GM21526 (cell line): Measurements from ENCODE around the gene PFKFB4.
A peak's percentile ranks its signal among the peaks of the same experiment; 100 is the strongest.

Experiments
- ATAC-seq: cut with Tn5 transposase; IDR thresholded peaks from one replicate; pipeline ENCODE4 v1.9.1; 2021; ENCODE audit warnings: moderate library complexity; ENCODE audit not compliant: unreplicated experiment, low FRiP score

PFKFB4 gene

GRCh38 chr3:48556796-48557626 is at the start of gene PFKFB4:
TSS of gene PFKFB4 (minus strand) at chr3:48556803. CDS start at chr3:48556777, 26 bp downstream.
- ATAC-seq = peak; percentile 76

- ATAC-seq = no peak
Measured at GRCh38 chr3:48601622-48601994, 45.0 kb upstream of the PFKFB4 start.

GRCh38 chr3:48600711-48601621 is 44.4 kb upstream of the PFKFB4 start:
- ATAC-seq = no peak

DNA sequence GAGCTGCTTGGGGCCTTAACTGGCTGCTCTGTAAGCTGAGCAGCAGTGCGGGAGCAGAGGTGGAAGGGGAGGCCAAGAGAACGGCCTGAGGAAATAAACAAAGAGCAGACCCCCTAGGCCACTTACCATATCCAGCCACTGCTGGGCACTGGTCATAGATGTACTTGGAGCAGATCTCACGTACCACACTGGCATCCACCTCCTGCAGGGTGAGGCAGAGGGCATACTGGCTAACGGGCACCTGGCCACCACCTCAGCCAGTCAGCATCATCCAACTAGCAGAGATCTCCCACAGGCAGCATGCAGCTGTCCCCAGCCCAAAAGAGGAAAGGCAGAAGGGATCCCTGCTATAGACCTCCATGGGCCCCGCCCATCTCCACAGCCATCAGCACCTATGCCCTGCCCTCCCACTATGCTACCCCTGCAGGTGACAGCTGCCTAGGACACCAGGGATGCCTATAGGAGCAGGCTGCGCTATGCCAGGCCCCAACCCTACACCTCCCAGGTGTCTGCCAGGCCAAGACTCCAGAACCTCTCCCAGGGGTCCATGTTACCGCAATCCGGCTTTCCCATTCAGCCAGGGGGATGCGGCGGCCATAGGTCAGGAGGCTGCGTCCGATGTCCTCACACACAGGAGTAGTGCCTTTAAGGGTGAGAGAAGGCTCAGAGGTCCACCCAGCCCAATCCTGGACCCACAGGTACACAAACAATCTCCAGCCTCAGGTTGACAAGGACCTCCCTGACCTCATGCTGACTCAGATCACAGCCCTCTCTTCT is 43.1 kb upstream of the PFKFB4 start:
- no peak for ATAC-seq

- no peak for ATAC-seq
Measured at GRCh38 chr3:48599077-48599501, 42.5 kb upstream of the PFKFB4 start.

DNA sequence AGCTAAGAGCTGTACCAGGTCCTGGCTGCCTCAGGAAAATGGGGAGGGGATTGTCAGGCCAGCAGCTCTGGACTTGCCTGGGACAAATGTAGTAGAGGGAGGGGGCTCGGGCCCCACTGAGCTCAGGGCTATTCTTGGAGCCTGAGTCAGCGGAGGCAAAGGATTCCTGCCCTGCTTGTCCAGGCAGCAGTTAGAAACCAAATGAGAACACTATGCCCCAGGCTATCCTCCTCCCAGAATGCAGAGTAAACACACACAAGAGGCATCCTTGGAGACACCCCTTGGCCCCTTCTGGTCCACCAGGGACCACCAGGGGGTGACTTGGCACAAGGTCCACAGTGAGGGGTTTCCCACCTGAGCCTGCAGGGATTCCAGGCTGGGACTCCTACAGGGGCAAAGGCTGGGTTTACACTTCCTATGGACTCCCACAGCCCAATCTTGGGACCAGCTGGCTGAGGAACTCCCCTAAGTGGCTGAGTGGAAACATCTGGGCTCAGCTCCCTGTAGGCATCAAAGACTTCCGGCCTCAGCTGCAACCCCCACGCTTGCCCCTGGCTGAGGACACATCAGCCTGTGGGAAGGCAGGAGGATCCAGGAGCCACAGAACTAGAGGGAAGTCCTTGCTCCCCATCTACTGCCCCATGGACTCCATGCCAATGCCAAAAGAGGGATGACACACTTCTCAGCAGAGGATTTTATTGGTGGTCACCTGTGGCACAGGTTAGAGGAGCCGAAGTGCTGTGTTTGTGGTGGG is 41.9 kb upstream of the PFKFB4 start:
- ATAC-seq = no peak

DNA sequence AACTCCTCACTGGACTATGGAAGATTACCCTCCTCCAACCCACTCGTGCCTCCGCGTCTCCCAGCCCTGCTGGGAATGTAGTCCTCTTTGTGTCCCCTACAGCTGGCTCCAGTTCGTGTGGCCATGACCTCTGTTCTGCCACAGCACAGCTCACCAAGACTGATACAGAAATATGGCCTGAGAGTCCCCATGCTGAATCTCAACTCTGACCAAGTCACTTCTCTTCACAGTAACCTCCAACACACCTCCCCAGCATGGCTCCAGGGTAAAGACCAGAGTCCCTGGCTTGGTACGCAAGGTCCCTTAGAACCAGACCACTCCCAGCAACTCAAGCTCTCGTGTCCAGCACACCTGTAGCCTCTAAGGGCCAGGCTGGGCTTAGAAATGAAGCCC is 40.8 kb upstream of the PFKFB4 start:
- ATAC-seq = no peak

DNA sequence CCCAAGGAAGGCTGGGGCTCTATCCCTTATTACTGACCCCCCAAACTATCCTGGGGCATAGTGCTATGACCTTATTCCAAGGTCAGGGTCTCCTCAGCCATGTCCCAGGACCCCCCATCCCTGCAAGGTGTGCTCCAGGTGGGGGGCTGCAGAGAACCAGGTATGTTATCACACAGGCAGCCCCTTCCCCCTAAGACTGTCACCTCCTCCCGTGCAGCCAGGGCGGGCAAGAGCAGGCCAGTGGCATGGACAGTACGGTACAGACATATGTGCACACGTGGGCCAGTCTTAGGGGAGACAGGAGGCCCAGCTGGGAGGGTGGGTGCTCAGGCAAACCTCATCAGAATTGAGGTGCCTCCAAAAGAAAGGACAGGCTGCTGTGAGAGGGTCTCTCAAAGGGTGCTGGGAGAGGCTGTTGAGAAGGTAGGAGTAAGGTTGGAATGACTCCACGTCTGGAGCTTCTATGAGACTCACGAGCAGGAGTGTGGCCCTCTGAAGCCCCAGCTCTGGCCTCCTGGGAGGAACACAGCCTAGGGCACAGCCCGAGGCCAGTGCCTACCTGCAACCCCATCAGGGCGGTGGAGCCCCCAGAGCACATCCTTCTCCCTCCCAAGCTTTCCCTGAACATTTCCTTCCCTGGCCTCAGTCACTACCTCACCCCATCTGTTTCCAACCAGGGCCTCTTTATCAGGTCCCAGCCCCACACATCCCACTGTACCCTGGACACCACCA is 40.2 kb upstream of the PFKFB4 start:
- ATAC-seq = no peak

DNA sequence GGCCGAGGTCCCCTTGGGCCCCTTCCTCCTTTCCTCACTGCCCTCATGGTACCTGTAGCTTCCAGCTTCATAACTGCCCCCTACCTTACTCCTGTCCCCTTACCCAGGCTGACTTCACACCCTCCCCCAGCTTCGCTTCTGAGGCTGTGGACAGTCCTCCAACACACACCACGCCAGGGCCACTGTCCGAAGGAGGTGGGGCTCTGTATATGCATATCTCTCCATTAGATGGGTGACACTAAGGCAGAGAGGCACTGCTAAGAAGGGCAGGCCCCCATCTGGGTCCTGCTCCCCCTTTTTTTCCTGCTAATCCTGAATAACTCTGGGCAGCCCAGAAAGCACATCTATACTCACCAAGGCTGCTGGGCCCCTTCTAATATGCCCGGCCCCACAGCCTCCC is 39.6 kb upstream of the PFKFB4 start:
- no peak for ATAC-seq

- ATAC-seq = no peak
Measured at GRCh38 chr3:48595526-48596121, 39.0 kb upstream of the PFKFB4 start.

DNA sequence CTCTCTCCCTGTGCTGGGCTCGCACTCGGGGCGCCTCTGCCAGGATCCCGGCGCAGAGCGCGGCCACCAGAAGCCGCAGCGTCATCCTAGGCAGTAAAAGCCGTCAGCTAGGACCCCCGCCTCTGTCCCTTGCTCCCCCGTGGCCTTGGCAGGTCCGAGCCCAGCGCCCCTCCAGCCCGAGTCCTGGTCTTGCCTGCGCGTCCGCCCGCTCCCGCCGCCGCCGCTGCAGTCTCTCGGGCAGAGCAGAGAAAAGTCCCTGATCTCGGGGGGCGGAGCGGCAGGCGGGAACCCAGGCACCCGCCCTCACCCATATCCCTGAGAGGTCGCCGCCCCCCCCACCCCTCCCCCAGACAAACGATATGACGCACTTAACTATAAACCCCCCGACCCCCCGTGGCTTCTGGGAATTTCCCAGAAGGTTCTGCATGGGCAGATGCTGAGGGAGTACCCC is 38.5 kb upstream of the PFKFB4 start, which contains the start of gene COL7A1:
Gene COL7A1, minus strand, starts transcription at position 255 of the 451 bp plus-strand sequence. Its CDS starts 170 bp downstream, at position 85.
- ATAC-seq = no peak

DNA sequence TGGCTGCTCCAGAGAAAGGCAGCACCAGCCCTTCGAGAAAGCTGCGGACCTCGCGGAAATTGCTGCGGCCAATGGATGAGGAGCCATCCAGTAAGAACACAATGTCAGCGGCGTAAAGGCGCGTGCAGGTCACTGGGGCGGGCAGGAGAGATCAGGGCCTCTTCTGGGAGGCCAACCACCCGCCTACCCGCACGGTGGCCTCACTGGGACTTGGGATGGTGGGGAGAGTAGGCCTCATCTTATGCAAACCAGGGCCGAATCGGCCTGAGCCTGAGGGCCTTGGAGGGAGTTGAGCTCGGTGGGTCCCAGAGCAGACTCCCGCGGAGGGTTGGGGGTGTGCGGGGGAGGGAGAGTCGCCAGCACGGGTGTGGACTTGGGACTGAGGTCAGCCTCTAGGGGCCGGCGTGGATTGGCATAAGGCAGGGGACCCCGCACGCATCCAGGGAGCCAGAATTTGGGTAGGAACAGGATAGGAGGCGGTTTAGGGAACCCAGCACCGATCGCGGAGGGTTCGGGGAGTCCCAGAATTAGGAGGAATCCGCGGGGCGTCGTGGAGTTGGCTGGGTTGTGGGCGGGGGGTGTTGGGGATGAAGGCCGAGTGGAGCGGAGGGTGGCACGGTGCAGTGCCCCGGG is 37.9 kb upstream of the PFKFB4 start:
- ATAC-seq = no peak

- ATAC-seq = no peak
Measured at GRCh38 chr3:48593337-48593736, 36.7 kb upstream of the PFKFB4 start.

DNA sequence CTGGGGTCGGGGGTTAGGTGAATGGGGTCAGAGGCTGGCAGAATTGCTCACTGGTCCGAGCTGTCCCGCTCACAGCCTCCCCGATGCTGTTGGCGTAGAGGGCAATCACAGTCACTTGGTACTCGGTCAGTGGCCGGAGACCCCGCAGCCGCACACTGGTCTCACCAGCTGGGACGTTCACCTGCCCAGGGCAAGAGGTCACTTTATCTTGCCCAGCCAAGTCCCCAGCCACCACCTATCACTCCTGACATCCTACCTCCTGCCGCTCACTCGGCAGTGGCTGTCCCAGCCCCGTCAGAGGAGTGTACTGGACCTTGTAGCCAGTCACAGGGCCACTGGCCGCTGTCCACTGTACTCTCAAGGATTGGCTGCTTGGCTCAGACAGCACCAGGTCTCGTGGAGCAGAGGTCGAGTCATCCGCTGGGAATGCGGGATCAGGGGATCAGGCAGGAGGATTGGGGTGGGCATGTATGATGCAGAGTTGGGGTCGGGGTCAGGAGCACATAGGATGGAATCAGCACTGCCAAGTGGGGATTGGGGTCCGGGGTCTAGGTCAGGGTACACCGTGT is 36.0 kb upstream of the PFKFB4 start:
- ATAC-seq = no peak

GRCh38 chr3:48591886-48592518 is 35.4 kb upstream of the PFKFB4 start:
- no peak for ATAC-seq

DNA sequence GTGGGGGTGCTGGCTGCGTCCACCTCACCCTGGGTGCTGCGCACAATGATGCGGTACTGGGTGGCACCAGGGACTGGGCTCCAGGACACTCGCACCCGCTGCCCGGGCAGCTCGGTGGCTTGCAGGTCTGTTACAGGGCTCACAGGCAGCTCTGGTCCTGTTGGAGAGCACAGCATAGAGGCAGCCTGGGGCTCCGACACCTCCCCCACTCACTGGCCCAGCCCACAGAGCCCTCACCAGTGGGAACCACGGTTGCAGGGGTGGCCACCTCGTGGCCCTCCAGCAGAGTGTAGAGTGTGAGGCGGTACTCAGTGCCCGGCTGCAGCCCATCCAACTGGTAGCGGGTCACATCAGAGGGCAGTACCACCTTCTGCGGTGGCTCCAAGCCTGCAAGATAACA is 34.8 kb upstream of the PFKFB4 start:
- ATAC-seq = no peak

GRCh38 chr3:48588230-48588629 is 31.6 kb upstream of the PFKFB4 start:
- no peak for ATAC-seq

DNA sequence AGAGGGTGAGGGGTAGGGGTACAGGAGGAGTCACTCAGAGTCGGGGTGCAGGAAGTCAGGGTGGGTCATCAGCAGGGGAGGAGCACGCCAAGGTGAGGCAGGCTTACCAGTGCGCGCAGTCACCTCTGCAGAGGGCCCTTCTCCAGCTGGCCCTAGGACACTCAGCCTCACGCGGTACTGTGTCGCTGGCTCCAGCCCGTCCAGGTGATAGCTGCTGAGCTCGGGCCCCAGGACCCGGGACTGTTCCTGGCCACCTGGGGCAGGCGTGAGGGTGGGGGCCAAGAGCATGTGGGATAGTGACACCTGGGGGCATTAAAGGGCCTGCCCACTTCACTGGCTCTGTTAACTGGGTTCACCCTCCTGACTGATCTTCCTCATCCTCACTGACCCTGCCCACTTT is 31.1 kb upstream of the PFKFB4 start:
- ATAC-seq = no peak
